HL-60 (cell line): ENCODE data around the gene ITGB2.

ENCODE experiments used
- DNase-seq, 2 experiments: peaks; one replicate each; pipeline ENCODE4 v3.0.0-alpha.2; 2010 to 2020; ENCODE audit warnings: low read depth in 1 of 2, low spot score in 1 of 2
- H3K27ac ChIP-seq: fragments of 250-450 bp; sonication (Bioruptor Pico); replicated peaks from 2 replicates; pipeline ENCODE4 v1.5.1; 2020; ENCODE audit warnings: mild to moderate bottlenecking, moderate library complexity
- H3K27me3 ChIP-seq: fragments of 250-450 bp; sonication (Bioruptor Pico); 2 replicates; pipeline ENCODE4 v1.5.1; 2021; ENCODE audit warnings: mild to moderate bottlenecking, moderate library complexity; ENCODE audit not compliant: insufficient read depth, poor library complexity, severe bottlenecking
- H3K4me3 ChIP-seq: replicated peaks from 2 replicates; pipeline ENCODE4 v1.5.1; 2011; ENCODE audit warnings: mild to moderate bottlenecking, control low read depth, low read length; ENCODE audit not compliant: insufficient read depth
- CTCF ChIP-seq: IDR thresholded peaks from one replicate; pipeline ENCODE4 v1.5.1; 2011; ENCODE audit warnings: low read length, control low read depth, inconsistent platforms; ENCODE audit not compliant: insufficient read depth
- GABPA ChIP-seq: IDR thresholded peaks from 2 replicates; pipeline ENCODE4 v1.6.1; 2012; ENCODE audit warnings: low read depth
- POLR2AphosphoS5 ChIP-seq: IDR thresholded peaks from 2 replicates; pipeline ENCODE4 v1.6.1; 2012; ENCODE audit warnings: low read depth
- REST ChIP-seq: IDR thresholded peaks from 2 replicates; pipeline ENCODE4 v1.6.1; 2012; ENCODE audit warnings: low read depth; ENCODE audit not compliant: insufficient replicate concordance
- SPI1 ChIP-seq: IDR thresholded peaks from 2 replicates; pipeline ENCODE4 v1.6.1; 2012; ENCODE audit warnings: low read depth, mild to moderate bottlenecking, borderline replicate concordance

The ITGB2 gene

DNA sequence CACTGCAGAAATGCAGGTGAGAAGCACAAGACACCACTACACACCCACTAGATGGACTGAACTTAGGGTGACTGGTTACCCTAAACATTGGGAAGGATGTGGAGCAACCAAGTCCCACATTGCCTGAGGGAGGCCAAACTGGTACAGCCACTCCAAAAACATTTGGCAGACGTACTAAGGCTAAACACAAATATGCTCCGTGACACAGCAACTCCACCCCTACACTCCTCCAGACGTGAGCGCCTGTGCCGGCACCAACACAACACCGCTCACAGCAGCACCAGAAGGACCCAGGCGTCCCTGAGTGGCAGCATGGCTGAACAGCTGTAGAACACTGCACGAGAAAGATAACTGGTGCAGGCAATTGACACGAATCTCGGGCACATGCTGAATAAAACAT lies 61.9 kb downstream of the ITGB2 start:
- Histone ChIP-seq H3K27ac (no peak overlapping the region), H3K4me3 (no peak overlapping the region), H3K27me3 (no peaks in the 10 kb centered on the region)
- TF ChIP-seq CTCF = no peak
- TF ChIP-seq POLR2AphosphoS5 = no peak
- no peak for TF ChIP-seq REST
- no peak for TF ChIP-seq GABPA
- TF ChIP-seq SPI1 = no peak
- no peak for DNase-seq

GRCh38 chr21:44858291-44858690 lies 62.4 kb downstream of the ITGB2 start:
- no peaks in the 10 kb centered on the region for H3K27me3 ChIP-seq
- TF ChIP-seq GABPA = no peak
- H3K27ac ChIP-seq = no peak overlapping the region
- no peak overlapping the region for H3K4me3 ChIP-seq
- no peak for DNase-seq

DNA sequence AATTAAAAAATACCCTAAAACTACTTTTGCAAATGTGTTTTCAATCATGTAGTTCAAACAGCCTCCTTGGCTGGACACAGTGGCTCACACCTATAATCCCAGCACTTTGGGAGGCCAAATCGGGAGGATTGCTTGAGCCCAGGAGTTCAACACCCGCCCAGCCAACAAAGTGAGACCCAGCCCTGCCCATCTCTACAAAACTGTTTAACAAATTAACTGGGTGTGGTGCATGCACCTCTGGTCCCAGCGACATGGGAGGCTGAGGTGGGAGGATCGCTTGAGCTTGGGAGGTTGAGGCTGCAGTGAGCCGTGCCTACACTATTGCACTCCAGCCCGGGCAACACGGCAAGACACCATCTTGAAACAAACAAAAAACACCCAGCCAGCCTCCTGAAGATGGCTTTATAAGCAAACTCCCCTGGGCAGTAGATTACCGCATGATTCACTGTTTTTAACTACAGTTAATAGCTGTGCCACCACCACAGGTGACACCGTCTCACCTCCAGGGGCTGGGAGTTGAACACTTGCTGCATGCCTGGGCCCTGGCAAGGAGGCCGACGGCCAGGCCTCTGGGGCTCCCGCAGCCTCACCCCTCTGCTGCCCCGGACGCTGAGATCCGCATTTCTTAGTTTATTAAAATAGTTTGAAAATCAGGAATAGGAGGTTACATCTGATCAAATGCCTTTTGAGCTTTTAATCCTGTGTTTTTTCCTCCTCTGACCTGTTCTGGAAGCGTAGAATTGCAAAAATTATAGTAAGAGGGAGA lies 63.4 kb downstream of the ITGB2 start:
- DNase-seq = no peak
- Histone ChIP-seq H3K27ac (no peak overlapping the region), H3K4me3 (no peak overlapping the region), H3K27me3 (no peaks in the 10 kb centered on the region)
- TF ChIP-seq SPI1 = no peak
- TF ChIP-seq CTCF = no peak
- no peak for TF ChIP-seq GABPA
- no peak for TF ChIP-seq POLR2AphosphoS5
- no peak for TF ChIP-seq REST

GRCh38 chr21:44856131-44856530 lies 64.6 kb downstream of the ITGB2 start:
- no peak for DNase-seq
- Histone ChIP-seq H3K4me3 (no peak overlapping the region), H3K27me3 (no peaks in the 10 kb centered on the region), H3K27ac (no peak overlapping the region)
- TF ChIP-seq POLR2AphosphoS5 = no peak
- no peak for TF ChIP-seq REST
- no peak for TF ChIP-seq SPI1
- no peak for TF ChIP-seq CTCF
- TF ChIP-seq GABPA = no peak
